Measurements from ENCODE around the gene NOP10. TPM values are rescaled to one million over a fixed set of nuclear protein-coding genes. Genes with fewer than 3 reads are reported as not detected.

NOP10 gene
- total and polyA plus RNA-seq, 2 of the 13 experiments (the other 11 are each of a cell fraction or from before 2014, with no cell fraction given): 239 to 369 TPM

DNA sequence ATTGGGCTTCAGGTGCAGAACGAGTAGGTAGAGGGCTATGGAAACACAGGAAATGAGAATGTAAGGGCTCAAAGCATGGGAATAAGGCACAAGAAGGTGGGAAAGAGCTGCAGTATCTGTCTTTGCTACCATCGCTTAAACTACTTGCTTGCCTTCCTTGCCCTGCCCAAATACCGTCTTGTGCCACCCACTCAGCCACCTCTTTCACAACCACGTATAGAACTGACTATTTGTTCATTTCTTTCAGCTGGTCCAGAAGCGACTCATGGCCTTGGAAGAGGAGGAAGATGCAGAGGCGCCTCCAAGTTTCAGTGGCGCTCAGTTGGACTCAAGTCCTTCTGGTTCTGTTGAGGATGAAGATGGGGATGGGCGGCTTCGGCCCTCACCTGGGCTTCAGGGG, 12.3 kb upstream of the NOP10 start:
- ATAC-seq: no peak
- WGBS (ENCODE audit: low lambda C conversion rate): 78% methylated on average over 6 of the region's 9 CpGs
- Histone ChIP-seq H3K4me3 (replicated peaks in 1 of 3; ENCODE audit: insufficient read depth in 1 of 3, low read depth in 2 of 3, low read length in 3 of 3) (no peak overlapping the region), H3K4me1 (ENCODE audit: insufficient read depth, low read length) (no peaks in the 10 kb centered on the region), H3K79me2 (ENCODE audit: insufficient read depth, low read length) (no peaks in the 10 kb centered on the region), H4K20me1 (ENCODE audit: insufficient read depth, low read length) (no peaks in the 10 kb centered on the region), H3K36me3 (replicated peaks in 1 of 2; ENCODE audit: control insufficient read depth in 1 of 2, insufficient read depth in 2 of 2, low read length in 2 of 2) (peaks cover 0 to 6% of the 10 kb centered on the region in 2 experiments; a peak in 2 of 5 replicates), H3K27me3 (ENCODE audit: control insufficient read depth in 1 of 2, insufficient read depth in 2 of 2, low read length in 2 of 2) (peaks cover 0 to 4% of the 10 kb centered on the region in 2 experiments; a peak in 1 of 5 replicates), H2AFZ (ENCODE audit: low read length) (no peak overlapping the region), H3K9ac (ENCODE audit: insufficient read depth, low read depth, low read length) (no peak overlapping the region), H3K27ac (ENCODE audit: extremely low read length, insufficient read depth, low read length) (no peak overlapping the region), H3K9me3 (ENCODE audit: low read length) (no peaks in the 10 kb centered on the region), H3K4me2 (ENCODE audit: low read depth, low read length) (no peak overlapping the region)
- DNase-seq (ENCODE audit: low spot score): no peak
- CTCF ChIA-PET (ENCODE audit: low intra/inter-chr PET ratio, low total read pairs): no interaction called here
- intact Hi-C loops (cut with micrococcal nuclease; ENCODE audit: unreplicated experiment): no loop called here
- POLR2A ChIA-PET: no interaction called here
- no TSS peak for BruUV-seq (replicated peaks)
- in situ Hi-C loops (cut with HindIII; ENCODE audit: extremely low pct_ligation_motif_present, low pct_unique_long_range_greater_than_20kb): loop anchor here (25.0 kb wide), 1 partner anchor 293 kb away; no protein-coding TSS in a partner anchor
- no peak for FAIRE-seq
- TF ChIP-seq ZNF672 (CRISPR knock-in tag; IDR thresholded peaks at IDR 0.05) (no peak), MIER3 (CRISPR knock-in tag; IDR thresholded peaks at IDR 0.05; ENCODE audit: borderline replicate concordance) (no peak), ZSCAN29 (CRISPR knock-in tag; conservative IDR thresholded peaks at IDR 0.05) (no peak), SMARCC2 (IDR thresholded peaks at IDR 0.05) (no peak), ADNP (CRISPR knock-in tag; IDR thresholded peaks at IDR 0.05) (no peak), ZNF605 (CRISPR knock-in tag; IDR thresholded peaks at IDR 0.05) (no peak), PRMT3 (CRISPR knock-in tag; IDR thresholded peaks at IDR 0.05; ENCODE audit: borderline replicate concordance, low read depth) (no peak), FOXK1 (CRISPR knock-in tag; IDR thresholded peaks at IDR 0.05; ENCODE audit: borderline replicate concordance, low read depth) (no peak), FOXA1 (IDR thresholded peaks at IDR 0.05) (no peak), FOXA1 (CRISPR knock-in tag; IDR thresholded peaks at IDR 0.05) (no peak)
- TF ChIP-seq, protein P1, sequence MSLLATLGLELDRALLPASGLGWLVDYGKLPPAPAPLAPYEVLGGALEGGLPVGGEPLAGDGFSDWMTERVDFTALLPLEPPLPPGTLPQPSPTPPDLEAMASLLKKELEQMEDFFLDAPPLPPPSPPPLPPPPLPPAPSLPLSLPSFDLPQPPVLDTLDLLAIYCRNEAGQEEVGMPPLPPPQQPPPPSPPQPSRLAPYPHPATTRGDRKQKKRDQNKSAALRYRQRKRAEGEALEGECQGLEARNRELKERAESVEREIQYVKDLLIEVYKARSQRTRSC (CRISPR knock-in tag; IDR thresholded peaks at IDR 0.05; ENCODE audit: low read depth): no peak
- TF ChIP-seq, protein P2, sequence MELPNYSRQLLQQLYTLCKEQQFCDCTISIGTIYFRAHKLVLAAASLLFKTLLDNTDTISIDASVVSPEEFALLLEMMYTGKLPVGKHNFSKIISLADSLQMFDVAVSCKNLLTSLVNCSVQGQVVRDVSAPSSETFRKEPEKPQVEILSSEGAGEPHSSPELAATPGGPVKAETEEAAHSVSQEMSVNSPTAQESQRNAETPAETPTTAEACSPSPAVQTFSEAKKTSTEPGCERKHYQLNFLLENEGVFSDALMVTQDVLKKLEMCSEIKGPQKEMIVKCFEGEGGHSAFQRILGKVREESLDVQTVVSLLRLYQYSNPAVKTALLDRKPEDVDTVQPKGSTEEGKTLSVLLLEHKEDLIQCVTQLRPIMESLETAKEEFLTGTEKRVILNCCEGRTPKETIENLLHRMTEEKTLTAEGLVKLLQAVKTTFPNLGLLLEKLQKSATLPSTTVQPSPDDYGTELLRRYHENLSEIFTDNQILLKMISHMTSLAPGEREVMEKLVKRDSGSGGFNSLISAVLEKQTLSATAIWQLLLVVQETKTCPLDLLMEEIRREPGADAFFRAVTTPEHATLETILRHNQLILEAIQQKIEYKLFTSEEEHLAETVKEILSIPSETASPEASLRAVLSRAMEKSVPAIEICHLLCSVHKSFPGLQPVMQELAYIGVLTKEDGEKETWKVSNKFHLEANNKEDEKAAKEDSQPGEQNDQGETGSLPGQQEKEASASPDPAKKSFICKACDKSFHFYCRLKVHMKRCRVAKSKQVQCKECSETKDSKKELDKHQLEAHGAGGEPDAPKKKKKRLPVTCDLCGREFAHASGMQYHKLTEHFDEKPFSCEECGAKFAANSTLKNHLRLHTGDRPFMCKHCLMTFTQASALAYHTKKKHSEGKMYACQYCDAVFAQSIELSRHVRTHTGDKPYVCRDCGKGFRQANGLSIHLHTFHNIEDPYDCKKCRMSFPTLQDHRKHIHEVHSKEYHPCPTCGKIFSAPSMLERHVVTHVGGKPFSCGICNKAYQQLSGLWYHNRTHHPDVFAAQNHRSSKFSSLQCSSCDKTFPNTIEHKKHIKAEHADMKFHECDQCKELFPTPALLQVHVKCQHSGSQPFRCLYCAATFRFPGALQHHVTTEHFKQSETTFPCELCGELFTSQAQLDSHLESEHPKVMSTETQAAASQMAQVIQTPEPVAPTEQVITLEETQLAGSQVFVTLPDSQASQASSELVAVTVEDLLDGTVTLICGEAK (IDR thresholded peaks at IDR 0.05): no peak
- TF ChIP-seq, protein P2 (CRISPR knock-in tag; IDR thresholded peaks at IDR 0.05): no peak
